ENCODE results near the gene UBE3C. TPM values are rescaled to one million over a fixed set of nuclear protein-coding genes. Genes with fewer than 3 reads are reported as not detected.

UBE3C gene
- total and polyA plus RNA-seq, 2 donors (not counting 3 experiments of a cell fraction or from before 2014, with no cell fraction given) = 45.1 to 77.3 TPM

- H3K79me2 ChIP-seq (ENCODE audit: control insufficient read depth, insufficient read depth, low read length) = peaks cover 100% of the 10 kb centered on the region
- CTCF ChIA-PET = interaction anchor here (1.0 to 1.1 kb wide), 2 partner anchors 9 kb away, joined by 3 read pairs; no protein-coding TSS in a partner anchor
- H3K4me2 ChIP-seq (ENCODE audit: insufficient read depth, low read length) = no peak overlapping the region
- H3K9me1 ChIP-seq (replicated peaks; ENCODE audit: control insufficient read depth, extremely low read depth, insufficient read depth, low read length) = no peaks in the 10 kb centered on the region
- BruUV-seq (replicated peaks) = no TSS peak
- peaks cover 8% of the 10 kb centered on the region for H4K20me1 ChIP-seq (replicated peaks; ENCODE audit: control insufficient read depth, extremely low read depth, insufficient read depth, low read length)
- peaks cover 4% of the 10 kb centered on the region for H3K4me1 ChIP-seq (ENCODE audit: control insufficient read depth, extremely low read depth, insufficient read depth, low read length)
- DNase-seq (ENCODE audit: low read depth, low spot score) = no peak
- no peak for FAIRE-seq
- intact Hi-C loops (cut with micrococcal nuclease) = no loop called here
- no peaks in the 10 kb centered on the region for H3K27me3 ChIP-seq (ENCODE audit: control insufficient read depth in 2 of 2, insufficient read depth in 2 of 2, low read length in 2 of 2)
- no peaks in the 10 kb centered on the region for H3K9me3 ChIP-seq (replicated peaks; ENCODE audit: control insufficient read depth, insufficient read depth, low read length)
- no peak overlapping the region for H3K9ac ChIP-seq (replicated peaks; ENCODE audit: extremely low read depth, insufficient read depth, low read length)
- no peak overlapping the region for H3K4me3 ChIP-seq (replicated peaks in 1 of 3; ENCODE audit: insufficient read depth in 1 of 3, low read depth in 1 of 3, low read length in 3 of 3)
- dilution Hi-C loops (cut with MboI; ENCODE audit: extremely low pct_ligation_motif_present, low sequenced_read_pairs) = no loop called here
- no peak overlapping the region for H3K27ac ChIP-seq (ENCODE audit: insufficient read depth, low read depth, low read length)
- no peaks in the 10 kb centered on the region for H3K36me3 ChIP-seq (ENCODE audit: control insufficient read depth in 2 of 2, extremely low read depth in 1 of 2, insufficient read depth in 2 of 2, low read length in 2 of 2)
- no peak for TF ChIP-seq FOS (IDR thresholded peaks at IDR 0.05; ENCODE audit: borderline replicate concordance, insufficient read depth, low read length)
- no peak for TF ChIP-seq JUN (IDR thresholded peaks at IDR 0.05; ENCODE audit: borderline replicate concordance, insufficient read depth, insufficient read length, low read depth)
- TF ChIP-seq POLR2AphosphoS5 (IDR thresholded peaks at IDR 0.05; ENCODE audit: insufficient read depth, low read depth, low read length) = no peak
- TF ChIP-seq MYC (IDR thresholded peaks at IDR 0.05; ENCODE audit: low read depth, low read length) = no peak
- no peak for TF ChIP-seq GATA2 (IDR thresholded peaks at IDR 0.05; ENCODE audit: insufficient read depth, insufficient read length, low read depth, low read length)
- TF ChIP-seq EZH2 (IDR thresholded peaks at IDR 0.05; ENCODE audit: borderline replicate concordance, low read depth, low read length, severe bottlenecking) = no peak
- no peak for TF ChIP-seq MAX (IDR thresholded peaks at IDR 0.05; ENCODE audit: insufficient read depth, insufficient read length)
- no peak for TF ChIP-seq POLR2A (IDR thresholded peaks at IDR 0.05; ENCODE audit: low read depth, low read length)
- no peak for TF ChIP-seq CTCF (IDR thresholded peaks at IDR 0.05; ENCODE audit: extremely low read depth in 1 of 2, insufficient read depth in 1 of 2, low read depth in 1 of 2, low read length in 2 of 2)
- no peak overlapping the region for H2AFZ ChIP-seq (ENCODE audit: low read depth, low read length)
- POLR2A ChIA-PET = no interaction called here
These were observed 10.6 kb downstream of the UBE3C start for GRCh38 chr7:157149317-157149716.

All from endothelial cell of umbilical vein (primary cell).